K562 (cell line): ENCODE results near the gene DYNLT4. TPM values are rescaled to one million over a fixed set of nuclear protein-coding genes. Genes with fewer than 3 reads are reported as not detected.

ENCODE experiments used
- ATF1 ChIP-seq, 2 experiments: fragments of 450-650 bp in 1 of 2; IDR thresholded peaks; 2 replicates each; pipeline ENCODE4 v1.6.1; 2016; ENCODE audit warnings: missing compliant biosample characterization in 1 of 2, missing genetic modification characterization in 1 of 2
- FOXA1 ChIP-seq: fragments of 450-650 bp; IDR thresholded peaks from 2 replicates; pipeline ENCODE4 v1.6.1; 2016; ENCODE audit warnings: mild to moderate bottlenecking, borderline replicate concordance
- HBP1 ChIP-seq: fragments of 450-650 bp; formaldehyde crosslinking; IDR thresholded peaks from 2 replicates; pipeline ENCODE4 v1.4.0; 2022; ENCODE audit warnings: missing genetic modification characterization
- KDM1A ChIP-seq, 2 experiments: fragments of 450-650 bp; IDR thresholded peaks; 2 replicates each; pipeline ENCODE4 v1.6.1; 2016; ENCODE audit warnings: mild to moderate bottlenecking in 2 of 2
- LCOR ChIP-seq: sonication (generic); formaldehyde crosslinking; IDR thresholded peaks from 2 replicates; pipeline ENCODE4 v1.8.0; 2022; ENCODE audit warnings: mild to moderate bottlenecking, missing genetic modification reagents
- NCOR1 ChIP-seq: fragments of 450-650 bp; IDR thresholded peaks from 2 replicates; pipeline ENCODE4 v1.6.1; 2016; ENCODE audit warnings: mild to moderate bottlenecking, moderate library complexity
- NR4A1 ChIP-seq, 2 experiments: fragments of 250-450 bp in 1 of 2; fragments of 450-650 bp in 1 of 2; sonication (Bioruptor Pico) in 1 of 2; IDR thresholded peaks; 2 replicates each; pipeline versions ENCODE4 v1.4.0 to v1.6.1; 2016 to 2020; ENCODE audit warnings: mild to moderate bottlenecking in 2 of 2, missing compliant biosample characterization in 1 of 2, missing genetic modification characterization in 1 of 2, moderate library complexity in 1 of 2
- PHB ChIP-seq: fragments of 250-450 bp; sonication (Bioruptor Pico); IDR thresholded peaks from 2 replicates; pipeline ENCODE4 v1.5.0; 2021
- PKNOX1 ChIP-seq: fragments of 450-650 bp; IDR thresholded peaks from 2 replicates; pipeline ENCODE4 v1.6.1; 2016
- SRF ChIP-seq, 2 experiments: fragments of 250-450, 450-650 bp in 1 of 2; sonication (Bioruptor Pico) in 1 of 2; sonication (generic) in 1 of 2; formaldehyde crosslinking; IDR thresholded peaks; 2 replicates each; pipeline versions ENCODE4 v1.5.0 to v1.5.1; 2020 to 2022; ENCODE audit warnings: mild to moderate bottlenecking in 1 of 2, missing genetic modification reagents in 1 of 2
- TCF3 ChIP-seq: sonication (generic); formaldehyde crosslinking; IDR thresholded peaks from 2 replicates; pipeline ENCODE4 v1.4.0; 2020; ENCODE audit warnings: mild to moderate bottlenecking, missing genetic modification reagents
- ZNF121 ChIP-seq: sonication (generic); formaldehyde crosslinking; conservative IDR thresholded peaks from 2 replicates; pipeline ENCODE4 v1.8.0; 2022; ENCODE audit warnings: missing genetic modification reagents
- ZNF217 ChIP-seq: sonication (generic); formaldehyde crosslinking; IDR thresholded peaks from 2 replicates; pipeline ENCODE4 v1.8.0; 2022; ENCODE audit warnings: mild to moderate bottlenecking, missing genetic modification reagents
- ZNF253 ChIP-seq: fragments of 250-450 bp; sonication (Bioruptor Pico); conservative IDR thresholded peaks from 2 replicates; pipeline ENCODE4 v1.6.1; 2021; ENCODE audit warnings: mild to moderate bottlenecking
- ZNF318 ChIP-seq, 2 experiments: fragments of 450-650 bp; IDR thresholded peaks; 2 replicates each; pipeline ENCODE4 v1.6.1; 2016; ENCODE audit warnings: mild to moderate bottlenecking in 2 of 2, borderline replicate concordance in 1 of 2, low read depth in 1 of 2, moderate library complexity in 1 of 2
- ZNF41 ChIP-seq: fragments of 250-450 bp; sonication (Bioruptor Pico); conservative IDR thresholded peaks from 2 replicates; pipeline ENCODE4 v1.4.0; 2020; ENCODE audit warnings: mild to moderate bottlenecking
- ZNF764 ChIP-seq: fragments of 250-450 bp; sonication (Bioruptor Pico); IDR thresholded peaks from 2 replicates; pipeline ENCODE4 v1.4.0; 2020; ENCODE audit warnings: low read depth, mild to moderate bottlenecking, moderate library complexity
- polyA plus RNA-seq, 8 experiments: library from polyadenylated mRNA; depleted of rRNA in 4 of 8; stranded (reverse) in 5 of 8; unstranded in 3 of 8; fragments of >200 nt; fragmentation: Nextera tagmentation in 2 of 8; fragmentation: Illumina TruSeq in 1 of 8; extraction: Ambion mirVana in 2 of 8; extraction: Trizol in 1 of 8; gene quantifications; 2 replicates each; pipeline versions ENCODE4 v1.2.1 to v1.2.3, GENCODE V29; 2011 to 2014; ENCODE audit warnings: inconsistent platforms in 1 of 8, missing spikeins in 1 of 8
- total RNA-seq, 7 experiments: library from RNA; depleted of rRNA in 6 of 7; stranded (reverse); fragments of >200 nt in 6 of 7; fragmentation: Illumina TruSeq in 2 of 7; extraction: Trizol in 2 of 7; gene quantifications; 2 replicates each; pipeline versions ENCODE4 v1.2.1 to v1.2.3, GENCODE V29; 2011 to 2021; ENCODE audit warnings: low replicate concordance in 1 of 7

Gene DYNLT4
- total and polyA plus RNA-seq, 9 of the 15 experiments (the other 6 are each of a cell fraction or from before 2014, with no cell fraction given): 0.29 to 0.73 TPM; not detected in 7

GRCh38 chr1:44808063-44808937 is 1.1 kb upstream of the DYNLT4 start, which contains the start of gene BTBD19 (continued):
- no peak for TF ChIP-seq ZNF318 (IDR thresholded peaks at IDR 0.05; ENCODE audit: borderline replicate concordance in 1 of 2, low read depth in 1 of 2)
- no peak for TF ChIP-seq KDM1A (IDR thresholded peaks at IDR 0.05)
- no peak for TF ChIP-seq ZNF764 (CRISPR knock-in tag)
- no peak; the same call in 1 of the 2 replicates for TF ChIP-seq ZNF253 (CRISPR knock-in tag)
- no peak for TF ChIP-seq ZNF217 (CRISPR knock-in tag)
- TF ChIP-seq ATF1 (CRISPR knock-in tag; IDR thresholded peaks at IDR 0.05): no peak
- TF ChIP-seq ATF1 (tag; IDR thresholded peaks at IDR 0.05): no peak
- no peak; the same call in 1 of the 2 replicates for TF ChIP-seq NCOR1
- TF ChIP-seq SRF (CRISPR knock-in tag; IDR thresholded peaks at IDR 0.05): peak in 1 of 2 experiments; percentile 6; a peak in 2 of 4 replicates
- TF ChIP-seq PKNOX1: no peak
- TF ChIP-seq HBP1 (CRISPR knock-in tag): 0 out of 2 replicates have a peak, but pooled peaks have one; percentile 6
- no peak for TF ChIP-seq TCF3 (CRISPR knock-in tag)
- no peak; the same call in 1 of the 2 replicates for TF ChIP-seq LCOR (CRISPR knock-in tag)
- peak; percentile 96 for TF ChIP-seq NR4A1 (CRISPR knock-in tag; IDR thresholded peaks at IDR 0.05)
- peak; percentile 85; the same call in 1 of the 2 replicates for TF ChIP-seq NR4A1 (tag; IDR thresholded peaks at IDR 0.05)
- no peak for TF ChIP-seq ZNF121
- no peak for TF ChIP-seq PHB (CRISPR knock-in tag)
- no peak for TF ChIP-seq ZNF41 (CRISPR knock-in tag)
- TF ChIP-seq FOXA1: no peak
